Measurements from ENCODE around the gene HOXC6.

HOXC6 gene

DNA sequence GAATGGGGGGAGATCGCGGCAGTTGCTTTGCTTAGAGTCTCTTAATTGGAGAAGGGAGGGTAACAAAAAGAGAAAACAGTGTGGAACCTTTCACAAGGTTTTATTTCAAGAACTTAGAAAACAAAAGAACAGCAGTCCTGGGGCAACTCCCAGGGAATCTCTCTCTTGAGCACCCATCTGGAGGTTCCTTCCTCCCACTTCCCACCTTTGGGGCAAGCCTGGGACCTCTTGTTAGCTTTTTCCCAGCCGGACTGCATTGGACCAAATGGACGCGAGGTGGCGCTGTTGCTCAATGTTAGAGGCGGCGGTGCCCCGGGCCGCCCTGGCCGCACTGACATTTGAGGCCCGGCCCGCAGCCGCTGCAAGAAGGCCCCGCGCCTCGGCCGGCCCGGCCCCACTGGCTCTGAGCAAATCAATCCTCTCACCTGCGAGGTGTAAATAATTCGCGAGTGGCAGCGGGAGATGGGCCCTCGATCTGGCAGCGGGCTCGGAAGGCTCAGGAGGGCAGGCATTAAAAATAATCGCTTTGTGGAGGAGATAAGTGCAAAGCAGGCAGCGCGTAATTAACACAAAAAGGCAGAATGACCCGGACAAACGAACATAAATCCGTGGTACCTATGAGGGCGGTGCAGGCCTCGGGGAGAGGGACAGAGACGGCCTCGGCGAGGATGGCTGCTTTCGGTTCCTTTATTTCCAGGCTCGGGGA lies 22.2 kb upstream of the HOXC6 start:
- H4K20me1 ChIP-seq (ENCODE audit: insufficient read depth, low read length, poor library complexity, severe bottlenecking), result no peaks in the 10 kb centered on the region
- no peak overlapping the region for H3K4me3 ChIP-seq (ENCODE audit: low read length, poor library complexity, severe bottlenecking)
- peak overlapping the region; percentile 43 for H3K4me2 ChIP-seq (ENCODE audit: low read depth, low read length, poor library complexity, severe bottlenecking)
- H3K9me2 ChIP-seq (replicated peaks; ENCODE audit: low read depth, low read length), result no peaks in the 10 kb centered on the region
- H3K9ac ChIP-seq (ENCODE audit: low read depth, low read length, poor library complexity, severe bottlenecking), result no peak overlapping the region
- peaks cover 9% of the 10 kb centered on the region for H3K4me1 ChIP-seq (ENCODE audit: insufficient read depth, low read length, poor library complexity, severe bottlenecking)
- TF ChIP-seq EZH2phosphoT487 (IDR thresholded peaks at IDR 0.05; ENCODE audit: borderline replicate concordance) (no peak), CTCF (conservative IDR thresholded peaks at IDR 0.05; ENCODE audit: low read length) (peak; percentile 93)
- no peaks in the 10 kb centered on the region for H3K9me3 ChIP-seq (ENCODE audit: insufficient read depth, low read depth, low read length)
- H3K79me2 ChIP-seq (ENCODE audit: insufficient read depth, low read length), result no peaks in the 10 kb centered on the region
- no peaks in the 10 kb centered on the region for H3F3A ChIP-seq (ENCODE audit: low read depth)
- H2AFZ ChIP-seq (ENCODE audit: low read length), result no peak overlapping the region
- no peaks in the 10 kb centered on the region for H3K36me3 ChIP-seq (ENCODE audit: insufficient read depth, low read length)
- H3K27me3 ChIP-seq (ENCODE audit: insufficient read depth, low read length, poor library complexity, severe bottlenecking), result no peaks in the 10 kb centered on the region

- Histone ChIP-seq H2AFZ (ENCODE audit: low read length) (no peak overlapping the region), H3K4me2 (ENCODE audit: low read depth, low read length, poor library complexity, severe bottlenecking) (peak overlapping the region; percentile 43), H3K9me3 (ENCODE audit: insufficient read depth, low read depth, low read length) (no peaks in the 10 kb centered on the region), H3K27me3 (ENCODE audit: insufficient read depth, low read length, poor library complexity, severe bottlenecking) (no peaks in the 10 kb centered on the region), H3K9ac (ENCODE audit: low read depth, low read length, poor library complexity, severe bottlenecking) (no peak overlapping the region), H3K9me2 (replicated peaks; ENCODE audit: low read depth, low read length) (no peaks in the 10 kb centered on the region), H4K20me1 (ENCODE audit: insufficient read depth, low read length, poor library complexity, severe bottlenecking) (no peaks in the 10 kb centered on the region), H3K79me2 (ENCODE audit: insufficient read depth, low read length) (no peaks in the 10 kb centered on the region), H3K36me3 (ENCODE audit: insufficient read depth, low read length) (no peaks in the 10 kb centered on the region), H3F3A (ENCODE audit: low read depth) (no peaks in the 10 kb centered on the region), H3K4me3 (ENCODE audit: low read length, poor library complexity, severe bottlenecking) (no peak overlapping the region), H3K4me1 (ENCODE audit: insufficient read depth, low read length, poor library complexity, severe bottlenecking) (peaks cover 16% of the 10 kb centered on the region)
- TF ChIP-seq CTCF (conservative IDR thresholded peaks at IDR 0.05; ENCODE audit: low read length) (no peak), EZH2phosphoT487 (IDR thresholded peaks at IDR 0.05; ENCODE audit: borderline replicate concordance) (no peak)
Measured at GRCh38 chr12:54006559-54007220, 21.6 kb upstream of the HOXC6 start.

GRCh38 chr12:54007538-54008259 lies 20.5 kb upstream of the HOXC6 start:
- Histone ChIP-seq H3K4me3 (ENCODE audit: low read length, poor library complexity, severe bottlenecking) (no peak overlapping the region), H3F3A (ENCODE audit: low read depth) (no peaks in the 10 kb centered on the region), H3K9me2 (replicated peaks; ENCODE audit: low read depth, low read length) (no peaks in the 10 kb centered on the region), H2AFZ (ENCODE audit: low read length) (no peak overlapping the region), H3K4me2 (ENCODE audit: low read depth, low read length, poor library complexity, severe bottlenecking) (no peak overlapping the region), H3K36me3 (ENCODE audit: insufficient read depth, low read length) (no peaks in the 10 kb centered on the region), H4K20me1 (ENCODE audit: insufficient read depth, low read length, poor library complexity, severe bottlenecking) (no peaks in the 10 kb centered on the region), H3K27me3 (ENCODE audit: insufficient read depth, low read length, poor library complexity, severe bottlenecking) (no peaks in the 10 kb centered on the region), H3K9ac (ENCODE audit: low read depth, low read length, poor library complexity, severe bottlenecking) (no peak overlapping the region), H3K79me2 (ENCODE audit: insufficient read depth, low read length) (no peaks in the 10 kb centered on the region), H3K4me1 (ENCODE audit: insufficient read depth, low read length, poor library complexity, severe bottlenecking) (peaks cover 25% of the 10 kb centered on the region), H3K9me3 (ENCODE audit: insufficient read depth, low read depth, low read length) (no peaks in the 10 kb centered on the region)
- TF ChIP-seq CTCF (conservative IDR thresholded peaks at IDR 0.05; ENCODE audit: low read length) (no peak), EZH2phosphoT487 (IDR thresholded peaks at IDR 0.05; ENCODE audit: borderline replicate concordance) (no peak)

All from Loucy (cell line).